Keratinocyte (primary cell): ENCODE data around the gene SPATA9.

Experiments
- EZH2 ChIP-seq: IDR thresholded peaks from one replicate; pipeline ENCODE4 v1.6.1; 2012; ENCODE audit warnings: inconsistent platforms, mild to moderate bottlenecking, low read length, moderate library complexity
- TF ChIP-seq, protein P1 (sequence below), 3 experiments: IDR thresholded peaks in 1 of 3; conservative IDR thresholded peaks in 1 of 3; optimal IDR thresholded peaks in 1 of 3; 2 replicates in 2 of 3; 3 replicates in 1 of 3; pipeline versions ENCODE3 to v1.5.1; 2011; ENCODE audit warnings: low read length in 3 of 3, mild to moderate bottlenecking in 3 of 3, moderate library complexity in 2 of 3, control low read depth in 1 of 3, inconsistent platforms in 1 of 3; ENCODE audit not compliant: insufficient read depth in 2 of 3; ENCODE audit errors: extremely low read depth in 1 of 3

DNA sequence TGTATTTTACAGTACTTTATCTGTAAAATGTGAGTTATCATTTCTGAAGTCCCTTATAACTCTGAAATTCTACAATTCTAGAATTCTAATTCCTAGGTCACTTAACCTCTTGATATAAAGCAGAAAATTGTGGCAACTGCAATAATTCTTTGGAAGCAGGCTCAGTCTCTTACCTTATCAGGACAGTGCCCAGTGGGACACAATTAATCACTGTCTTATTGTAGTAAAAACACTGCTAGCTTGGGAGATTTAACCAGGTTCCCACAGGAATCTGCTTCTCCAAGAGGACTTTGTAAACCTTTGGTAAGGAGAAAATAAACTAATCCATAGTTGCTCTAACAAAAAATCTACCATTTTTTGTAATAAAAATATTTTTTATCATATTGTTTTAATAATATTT lies 18.3 kb upstream of the SPATA9 start:
- TF ChIP-seq, protein P1, sequence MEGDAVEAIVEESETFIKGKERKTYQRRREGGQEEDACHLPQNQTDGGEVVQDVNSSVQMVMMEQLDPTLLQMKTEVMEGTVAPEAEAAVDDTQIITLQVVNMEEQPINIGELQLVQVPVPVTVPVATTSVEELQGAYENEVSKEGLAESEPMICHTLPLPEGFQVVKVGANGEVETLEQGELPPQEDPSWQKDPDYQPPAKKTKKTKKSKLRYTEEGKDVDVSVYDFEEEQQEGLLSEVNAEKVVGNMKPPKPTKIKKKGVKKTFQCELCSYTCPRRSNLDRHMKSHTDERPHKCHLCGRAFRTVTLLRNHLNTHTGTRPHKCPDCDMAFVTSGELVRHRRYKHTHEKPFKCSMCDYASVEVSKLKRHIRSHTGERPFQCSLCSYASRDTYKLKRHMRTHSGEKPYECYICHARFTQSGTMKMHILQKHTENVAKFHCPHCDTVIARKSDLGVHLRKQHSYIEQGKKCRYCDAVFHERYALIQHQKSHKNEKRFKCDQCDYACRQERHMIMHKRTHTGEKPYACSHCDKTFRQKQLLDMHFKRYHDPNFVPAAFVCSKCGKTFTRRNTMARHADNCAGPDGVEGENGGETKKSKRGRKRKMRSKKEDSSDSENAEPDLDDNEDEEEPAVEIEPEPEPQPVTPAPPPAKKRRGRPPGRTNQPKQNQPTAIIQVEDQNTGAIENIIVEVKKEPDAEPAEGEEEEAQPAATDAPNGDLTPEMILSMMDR (optimal IDR thresholded peaks at IDR 0.05 in 1 of 3, IDR thresholded peaks at IDR 0.05 in 1 of 3, conservative IDR thresholded peaks at IDR 0.05 in 1 of 3; ENCODE audit: extremely low read depth in 1 of 3, insufficient read depth in 2 of 3, low read length in 3 of 3): no peak
- no peak for TF ChIP-seq EZH2
